Right lobe of liver (tissue), 6 donors: ENCODE data around the gene LDB3. TPM values are rescaled to one million over a fixed set of nuclear protein-coding genes. Genes with fewer than 3 reads are reported as not detected.

Source experiments
- ATAC-seq, 4 donors: fragments of 200-7000 bp; cut with Tn5 transposase; one replicate each; pipeline ENCODE4 v1.9.1; 2020; ENCODE audit warnings: mild to moderate bottlenecking in 4 of 4, moderate library complexity in 4 of 4
- DNase-seq, 3 donors: peaks; one replicate each; pipeline ENCODE4 v3.0.0-alpha.2; 2020
- H3K27ac ChIP-seq, 3 donors: fragments of 200-600 bp; one replicate each; pipeline ENCODE4 v1.8.0; 2022
- H3K27me3 ChIP-seq, 2 donors: fragments of 200-600 bp; one replicate each; pipeline ENCODE4 v1.8.0; 2022
- H3K36me3 ChIP-seq, 4 donors: fragments of 200-600 bp; sonication (generic) in 1 of 4; one replicate each; pipeline versions ENCODE4 v1.5.1 to v1.8.0; 2017 to 2022; ENCODE audit warnings: control low read depth in 1 of 4
- H3K4me1 ChIP-seq, 4 donors: fragments of 200-600 bp; sonication (generic) in 1 of 4; one replicate each; pipeline versions ENCODE4 v1.5.1 to v1.8.0; 2017 to 2022; ENCODE audit warnings: control low read depth in 1 of 4
- H3K4me3 ChIP-seq, 3 donors: fragments of 200-600 bp; one replicate each; pipeline ENCODE4 v1.8.0; 2022
- H3K9me3 ChIP-seq, 4 donors: fragments of 200-600 bp; sonication (generic) in 1 of 4; one replicate each; pipeline versions ENCODE4 v1.5.1 to v1.8.0; 2017 to 2022; ENCODE audit warnings: control low read depth in 1 of 4
- CTCF ChIP-seq, 4 donors: fragments of 200-600 bp in 3 of 4; fragments of 450-650 bp in 1 of 4; IDR thresholded peaks; one replicate each; pipeline versions ENCODE4 v1.5.1 to v1.8.0; 2016 to 2022; ENCODE audit warnings: antibody characterized with exemption in 4 of 4, mild to moderate bottlenecking in 2 of 4
- POLR2A ChIP-seq: fragments of 450-650 bp; IDR thresholded peaks from one replicate; pipeline ENCODE4 v1.6.1; 2017; ENCODE audit warnings: antibody characterized with exemption, mild to moderate bottlenecking
- WGBS: methylation state at CpG from one replicate; pipeline ENCODE4 v1.1.6; 2018; ENCODE audit warnings: low coverage, low lambda C conversion rate; ENCODE audit not compliant: insufficient coverage; ENCODE audit errors: missing lambda C conversion rate; 5-methylcytosine and 5-hydroxymethylcytosine counted together
- intact Hi-C, 2 donors: fragments of 100-400 bp; cut with DNase I; formaldehyde crosslinking; loops; one replicate each; pipeline versions ENCODE4 v1.11.2 to v1.14.1; 2022
- total RNA-seq, 6 experiments: library from RNA; depleted of rRNA in 2 of 6; stranded (reverse); fragments of >200 nt in 2 of 6; fragmentation: NEBNext Ultra II Directional in 3 of 6; extraction: Animal tissue kit (Norgen Biotek cat#: 25700) in 3 of 6; gene quantifications; one replicate each; pipeline versions ENCODE4 v1.1.0 to v1.2.4, GENCODE V29; 2016 to 2023
- donor health status: DM: no; HTN: yes; CAD: no.
- donor health status: DM: no; HTN: no; CAD: no.
- donor health status: DM: no; HTN: no; CAD: no.
- donor health status: DM: no; HTN: yes; CAD: no.
- donor health status: DM: no; HTN: yes; CAD: no.

Gene LDB3
- total RNA-seq, 6 experiments from 2014 or later: 0.07 to 0.29 (median 0.12) TPM

- H3K4me3 ChIP-seq: no peak overlapping the region
- DNase-seq (no peak), ATAC-seq (no peak)
- H3K4me1 ChIP-seq: peaks cover 0 to 8% (median 4%) of the 10 kb centered on the region in 4 donors
- H3K27ac ChIP-seq: no peak overlapping the region
- 63% methylated on average over 1 of the region's 1 CpG for WGBS
- no peaks in the 10 kb centered on the region for H3K27me3 ChIP-seq
- no peaks in the 10 kb centered on the region for H3K36me3 ChIP-seq
- TF ChIP-seq POLR2A (no peak), CTCF (IDR thresholded peaks at IDR 0.05) (no peak)
- intact Hi-C loops: no loop called here
- no peaks in the 10 kb centered on the region for H3K9me3 ChIP-seq
These were observed 114.5 kb downstream of the LDB3 start for GRCh38 chr10:86782701-86783418.

GRCh38 chr10:86785037-86785436 is 116.7 kb downstream of the LDB3 start:
- no peaks in the 10 kb centered on the region for H3K4me1 ChIP-seq
- no peak for DNase-seq
- intact Hi-C loops: no loop called here

More at GRCh38 chr10:86785037-86785436, 116.7 kb downstream of the LDB3 start:
- no peak for TF ChIP-seq POLR2A
- no peak for TF ChIP-seq CTCF (IDR thresholded peaks at IDR 0.05)
- 96% methylated on average over 4 of the region's 4 CpGs for WGBS
- no peaks in the 10 kb centered on the region for H3K27me3 ChIP-seq
- no peaks in the 10 kb centered on the region for H3K9me3 ChIP-seq
- H3K36me3 ChIP-seq: no peaks in the 10 kb centered on the region
- no peak overlapping the region for H3K4me3 ChIP-seq
- no peak overlapping the region for H3K27ac ChIP-seq
- no peak for ATAC-seq

Other genes starting within 250 kb of the LDB3 start
- 10 to 100 TPM; 13.4 to 21.3 (median 18.8) TPM for gene WAPL, start 146.7 kb upstream of the LDB3 start, total RNA-seq
- not detected for gene OPN4, start 14.0 kb upstream of the LDB3 start, total RNA-seq
- gene BMPR1A, start 88.1 kb downstream of the LDB3 start, total RNA-seq: 10 to 100 TPM in 5 of 6 experiments, 1 to 10 TPM in 1; 9.9 to 20.4 (median 12.4) TPM